NCI-H82 treated with DMSO at 0.1 percent for 48 hours (cell line): ENCODE data around the gene DCTN2.
A peak's percentile ranks its signal among the peaks of the same experiment; 100 is the strongest.

Source experiments
- DNase-seq: peaks from one replicate; lab custom pipeline; 2025; ENCODE audit not compliant: unreplicated experiment; lab: John Stamatoyannopoulos, UW

Gene DCTN2

GRCh38 chr12:57491393-57492280 lies 55.4 kb downstream of the DCTN2 start:
- no peak for DNase-seq

GRCh38 chr12:57490126-57490525 lies 56.9 kb downstream of the DCTN2 start:
- no peak for DNase-seq

DNA sequence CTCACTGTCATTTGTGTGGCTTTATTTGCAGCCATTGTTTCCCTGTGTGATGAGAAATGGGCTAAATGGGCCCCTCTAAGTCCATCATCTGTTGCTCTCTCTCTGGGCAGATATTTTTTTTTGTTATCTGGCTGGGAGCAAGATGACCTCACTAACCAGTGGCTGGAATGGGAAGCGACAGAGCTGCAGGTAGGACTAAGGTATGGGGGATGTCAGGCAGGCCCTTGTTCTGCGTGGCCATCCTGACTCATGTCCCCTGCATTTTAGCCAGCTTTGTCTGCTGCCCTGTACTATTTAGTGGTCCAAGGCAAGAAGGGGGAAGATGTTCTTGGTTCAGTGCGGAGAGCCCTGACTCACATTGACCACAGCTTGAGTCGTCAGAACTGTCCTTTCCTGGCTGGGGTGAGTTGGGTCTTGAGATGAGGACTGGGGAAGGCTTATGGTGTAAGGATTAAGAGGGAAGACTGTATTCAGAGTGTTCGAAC lies 57.8 kb downstream of the DCTN2 start:
- peak; percentile 3 for DNase-seq

- peak; percentile 6 for DNase-seq
These were observed 58.4 kb downstream of the DCTN2 start for GRCh38 chr12:57488402-57489156.

GRCh38 chr12:57487597-57488401 lies 59.2 kb downstream of the DCTN2 start, which contains the start of gene MARS1:
MARS1 (plus strand) TSS chr12:57488068; CDS start chr12:57488091, 23 bp downstream.
- peak; percentile 92 for DNase-seq

DNA sequence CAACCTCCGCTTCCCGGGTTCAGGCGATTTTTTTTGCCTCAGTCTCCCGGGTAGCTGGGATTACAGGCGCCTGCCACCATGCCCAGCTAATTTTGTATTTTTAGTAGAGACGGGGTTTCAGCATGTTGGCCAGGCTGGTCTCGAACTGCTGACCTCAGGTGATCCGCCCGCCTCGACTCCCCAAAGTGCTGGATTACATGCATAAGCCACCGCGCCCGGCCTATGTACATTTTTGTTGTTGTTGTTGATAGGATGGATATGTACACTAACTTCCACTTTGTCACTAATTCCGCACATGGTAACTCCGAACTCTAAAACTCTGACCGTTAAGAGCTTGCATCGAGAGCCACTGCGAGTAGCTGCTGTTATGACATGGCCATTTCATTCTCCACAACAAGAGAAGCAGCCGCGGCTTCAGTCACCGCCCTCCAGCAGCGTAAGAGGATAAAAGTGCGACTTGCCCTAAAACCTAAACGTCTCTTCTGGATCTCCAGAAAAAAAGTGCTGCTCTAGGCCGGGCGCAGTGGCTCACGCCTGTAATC lies 59.9 kb downstream of the DCTN2 start:
- peak; percentile 23 for DNase-seq

DNA sequence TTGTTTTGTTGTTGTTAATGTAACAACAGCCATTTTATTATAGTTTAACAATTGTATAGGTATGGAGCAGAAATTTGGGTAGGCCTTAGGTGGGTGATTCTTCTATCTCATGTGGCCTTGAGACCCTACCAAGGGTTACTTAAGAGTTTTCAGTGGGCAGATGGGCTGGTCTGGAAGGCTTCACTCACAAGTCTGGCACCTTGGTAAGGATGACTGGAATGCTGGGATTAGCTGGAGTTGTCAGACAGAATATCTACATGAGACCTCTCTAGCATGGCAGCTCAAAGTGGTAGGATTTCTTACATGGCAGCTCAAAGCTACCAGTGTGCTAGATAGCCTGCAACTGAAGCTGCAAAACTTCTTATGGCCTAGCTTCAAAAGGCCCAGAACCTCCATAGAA lies 61.3 kb downstream of the DCTN2 start:
- no peak for DNase-seq

- no peak for DNase-seq
These were observed 63.5 kb downstream of the DCTN2 start for GRCh38 chr12:57483466-57483865.

DNA sequence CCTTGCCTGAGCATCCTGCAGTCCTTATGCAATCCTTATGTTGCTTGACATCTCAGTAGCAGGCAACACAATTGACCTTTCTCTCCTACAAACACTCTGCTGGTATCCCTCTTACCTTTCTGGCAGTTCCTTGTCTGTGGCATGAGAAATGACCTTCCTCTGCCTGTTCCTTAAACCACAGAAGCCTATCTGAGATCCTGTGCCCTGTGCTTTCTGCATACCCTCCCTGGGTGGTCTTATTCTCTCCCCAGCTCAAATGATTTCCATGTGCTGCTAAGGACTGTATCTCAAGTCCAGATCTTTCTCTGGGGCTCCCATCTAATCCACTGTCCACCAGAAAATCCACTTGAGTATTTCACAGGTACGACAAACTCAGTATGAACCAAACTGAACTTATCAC lies 65.3 kb downstream of the DCTN2 start:
- no peak for DNase-seq
